GM18873 (cell line): Measurements from ENCODE around the gene CTNNA2.
"Not testable (repeated sequence)": the region's sequence is repeated elsewhere in the genome, so short reads cannot be mapped to it uniquely, and the experiment has no call there.

ENCODE experiments used
- ATAC-seq: cut with Tn5 transposase; IDR thresholded peaks from one replicate; pipeline ENCODE4 v1.9.1; 2021; ENCODE audit warnings: mild to moderate bottlenecking, moderate library complexity, moderate number of reproducible peaks; ENCODE audit not compliant: unreplicated experiment, low FRiP score

CTNNA2 gene

GRCh38 chr2:80167284-80167808 lies 654.5 kb downstream of the CTNNA2 start:
- ATAC-seq: no peak

- no peak for ATAC-seq
Observed at GRCh38 chr2:80168037-80168436, 655.2 kb downstream of the CTNNA2 start.

- no peak for ATAC-seq
Observed at GRCh38 chr2:80168801-80169200, 656.0 kb downstream of the CTNNA2 start.

GRCh38 chr2:80169811-80170594 lies 657.2 kb downstream of the CTNNA2 start:
- ATAC-seq: no peak

- ATAC-seq: no peak
Observed at GRCh38 chr2:80185091-80185490, 672.2 kb downstream of the CTNNA2 start.

DNA sequence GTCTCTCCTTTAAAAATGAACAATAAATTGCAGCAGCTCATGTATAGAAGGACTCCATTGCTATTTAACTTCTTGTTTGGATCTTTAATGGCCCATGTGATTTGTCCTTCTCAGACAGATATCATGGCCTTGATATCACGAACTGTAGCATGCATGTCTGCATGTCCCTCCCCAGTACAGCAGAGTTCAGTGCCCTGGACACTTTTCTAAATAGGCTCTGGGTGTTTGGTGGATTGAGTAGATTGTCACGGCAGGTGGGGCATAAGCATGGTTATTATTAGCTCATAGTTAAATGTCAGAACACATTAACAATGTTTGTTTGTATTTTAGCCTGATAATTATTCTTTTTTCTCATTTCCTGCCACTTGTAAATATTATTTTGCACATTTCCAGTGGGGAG lies 673.4 kb downstream of the CTNNA2 start:
- no peak for ATAC-seq

- ATAC-seq: no peak
Observed at GRCh38 chr2:80187156-80187555, 674.3 kb downstream of the CTNNA2 start.

DNA sequence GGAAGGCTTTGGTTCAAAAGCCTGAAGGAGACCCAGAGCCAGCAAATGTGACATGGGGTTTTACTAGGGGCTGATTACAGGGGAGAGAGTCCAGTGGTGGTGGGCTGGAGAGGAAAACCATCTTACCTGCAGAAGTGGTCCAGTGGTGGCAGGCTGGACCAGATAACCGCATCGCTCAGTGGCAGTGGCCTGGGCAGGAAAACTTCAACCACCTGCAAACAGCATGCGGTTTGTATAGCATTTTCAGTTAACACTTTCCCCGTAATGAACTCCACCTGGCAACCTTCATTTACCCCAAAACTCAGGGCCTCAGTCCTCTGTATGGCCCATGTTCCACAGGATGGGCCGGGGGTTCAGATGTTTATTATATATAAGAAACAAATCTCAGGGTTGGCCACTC lies 677.3 kb downstream of the CTNNA2 start:
- no peak for ATAC-seq

DNA sequence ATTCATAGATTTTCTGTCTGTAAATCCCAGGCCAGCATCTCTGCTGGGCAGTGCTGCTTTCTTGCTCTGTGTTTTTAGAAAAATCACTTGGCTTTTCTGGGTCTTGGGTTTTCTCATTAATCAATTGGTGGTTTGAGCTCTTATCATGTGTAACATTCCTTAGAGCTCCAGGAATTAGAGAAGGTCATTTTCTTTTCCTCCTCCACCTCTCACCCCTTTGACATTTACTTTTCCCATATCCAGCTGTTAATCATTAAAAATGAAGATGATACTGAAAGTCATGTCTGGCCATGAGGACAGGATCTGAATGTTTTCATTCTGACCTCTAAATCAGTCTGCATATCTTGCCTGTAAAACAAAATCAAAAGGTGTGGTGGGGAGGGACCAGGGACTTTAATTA lies 680.7 kb downstream of the CTNNA2 start:
- ATAC-seq: no peak

- ATAC-seq: no peak
Observed at GRCh38 chr2:80195034-80195433, 682.2 kb downstream of the CTNNA2 start.

DNA sequence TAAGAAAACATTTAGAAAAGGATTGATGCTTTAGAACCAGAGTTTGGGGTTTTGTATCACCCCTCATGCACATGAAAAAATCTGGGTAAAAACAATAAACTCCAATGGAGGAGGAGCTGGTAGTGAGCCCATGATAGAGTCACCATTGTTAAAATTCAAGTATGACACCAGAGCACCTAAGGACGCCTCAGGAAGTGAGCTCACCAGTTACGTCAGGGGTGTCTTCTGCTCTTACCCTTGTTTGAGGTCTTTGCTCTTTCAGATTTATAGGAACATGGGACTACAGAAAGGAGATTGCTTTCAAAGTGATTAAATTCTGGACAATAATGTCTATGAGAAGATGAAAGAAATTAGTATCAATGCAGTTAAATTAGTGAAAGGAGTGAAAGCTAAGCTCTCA lies 685.2 kb downstream of the CTNNA2 start:
- ATAC-seq: no peak

DNA sequence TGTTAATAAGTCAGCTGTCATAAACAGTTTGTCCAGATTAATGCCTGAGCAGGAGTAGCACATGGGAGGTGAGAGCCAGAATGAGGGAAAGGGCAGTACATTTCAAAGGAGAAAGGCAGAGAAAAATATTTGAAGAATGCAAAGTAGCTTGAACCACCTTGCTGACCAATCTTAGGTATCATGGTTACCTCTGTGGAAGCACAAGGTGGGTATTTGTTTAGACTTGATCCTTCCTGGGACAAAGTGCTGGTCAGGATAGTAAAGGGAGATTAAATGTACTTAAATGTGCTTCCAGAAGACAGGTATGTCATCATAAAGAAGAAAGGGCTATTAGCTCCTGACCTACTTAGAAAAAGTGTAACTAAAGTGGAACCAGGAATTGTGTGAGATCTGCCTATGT lies 686.7 kb downstream of the CTNNA2 start:
- ATAC-seq: no peak

- ATAC-seq: not testable (repeated sequence)
Observed at GRCh38 chr2:80203929-80204328, 691.1 kb downstream of the CTNNA2 start.

GRCh38 chr2:80205498-80205897 lies 692.6 kb downstream of the CTNNA2 start:
- ATAC-seq: no peak

- no peak for ATAC-seq
Observed at GRCh38 chr2:80209458-80209857, 696.6 kb downstream of the CTNNA2 start.

GRCh38 chr2:80217446-80217845 lies 704.6 kb downstream of the CTNNA2 start:
- no peak for ATAC-seq

GRCh38 chr2:80222644-80223043 lies 709.8 kb downstream of the CTNNA2 start:
- no peak for ATAC-seq

DNA sequence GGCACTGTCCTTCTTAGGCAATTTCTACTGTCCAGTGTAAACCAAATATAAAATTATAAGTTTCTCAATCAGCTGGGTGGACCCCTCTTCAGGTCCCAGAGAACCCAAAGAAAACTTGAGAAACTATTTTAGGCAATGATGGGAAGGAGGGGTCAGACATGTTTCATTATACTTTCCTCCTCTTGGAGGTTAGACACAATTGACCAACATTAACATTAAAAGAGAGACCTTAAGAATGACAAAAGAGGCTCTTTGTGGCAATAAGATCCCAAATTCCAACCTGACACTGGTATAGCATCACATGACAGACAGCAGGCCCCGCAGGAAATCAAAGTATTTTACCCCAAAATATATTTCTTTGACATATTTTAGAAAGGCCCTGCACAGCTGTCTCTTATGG lies 718.6 kb downstream of the CTNNA2 start:
- no peak for ATAC-seq

DNA sequence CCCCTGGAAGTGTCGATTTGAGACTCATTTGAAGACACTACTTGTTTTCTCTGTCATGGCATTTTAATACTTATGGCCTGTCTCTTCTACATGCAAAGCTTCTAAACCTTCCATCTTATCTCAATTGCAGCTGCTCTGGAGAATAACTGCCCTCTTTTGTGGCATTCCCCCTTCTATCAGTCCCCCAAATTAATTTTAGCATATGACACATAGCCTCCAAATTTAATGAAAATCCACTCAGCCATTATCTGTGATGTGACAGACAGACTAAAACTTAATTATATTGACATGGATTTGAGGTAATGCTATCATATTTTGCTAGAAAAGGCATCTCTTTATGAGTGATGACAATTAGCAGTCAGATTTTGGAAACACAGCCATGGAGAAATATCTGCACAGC lies 720.5 kb downstream of the CTNNA2 start:
- ATAC-seq: no peak

GRCh38 chr2:80238692-80239469 lies 726.0 kb downstream of the CTNNA2 start:
- ATAC-seq: no peak

DNA sequence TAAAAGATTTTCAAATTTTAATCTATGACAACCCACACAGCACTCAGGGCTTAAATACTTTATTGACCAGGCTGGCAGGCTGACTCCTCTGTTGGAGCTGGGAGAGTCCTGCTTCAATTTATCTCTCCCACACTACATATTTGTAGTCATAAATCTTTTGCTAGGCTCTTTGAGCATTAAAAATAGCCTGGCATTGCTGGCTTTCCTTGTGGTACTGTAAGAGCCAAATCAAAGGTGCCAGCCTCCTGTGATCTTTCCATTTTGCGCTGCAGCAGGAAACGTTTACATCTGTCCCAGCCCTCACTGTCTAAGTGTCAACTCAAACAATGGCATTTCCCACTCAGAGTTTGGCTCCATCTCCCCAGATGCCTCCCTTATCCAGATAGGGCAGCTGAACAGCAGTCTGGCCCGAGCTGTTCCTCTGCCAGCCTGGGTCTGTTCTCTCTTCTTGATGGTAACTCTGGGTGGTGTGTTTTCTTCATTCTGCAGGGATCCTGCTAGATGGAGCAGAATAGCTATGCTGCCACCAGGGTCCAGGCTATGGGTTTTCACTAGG lies 729.6 kb downstream of the CTNNA2 start:
- no peak for ATAC-seq
